Calu3 (cell line): ENCODE data around the gene NPIPA5. TPM values are rescaled to one million over a fixed set of nuclear protein-coding genes. Genes with fewer than 3 reads are reported as not detected.
"Not testable (repeated sequence)": the region's sequence is repeated elsewhere in the genome, so short reads cannot be mapped to it uniquely, and the experiment has no call there.

Experiments
- Bru-seq: library from RNA; stranded (reverse); fragments of 400-500 nt; gene quantifications from one replicate; lab custom pipeline; 2021; lab: Mats Ljungman, UMichigan
- BruChase-seq, 2 experiments: library from RNA; stranded (reverse); fragments of 400-500 nt; gene quantifications; one replicate each; lab custom pipeline; 2021; lab: Mats Ljungman, UMichigan
- BruUV-seq: library from RNA; stranded (reverse); fragments of 400-500 nt; replicated peaks from 2 replicates; lab custom pipeline; 2021; lab: Mats Ljungman, UMichigan
- CTCF ChIA-PET: fragments of 300-600 bp; sonication (Branson Sonifier 250); formaldehyde crosslinking; loops from one replicate; lab custom pipeline; 2022; ENCODE audit warnings: antibody characterized with exemption; lab: Charles Lee
- DNase-seq: peaks from one replicate; pipeline ENCODE4 v3.0.0; 2022
- H3K27ac Mint-ChIP-seq: one replicate; pipeline ENCODE4 v1.8.0; 2022; ENCODE audit warnings: mixed read lengths; ENCODE audit not compliant: unreplicated experiment
- H3K27me3 Mint-ChIP-seq: one replicate; pipeline ENCODE4 v1.8.0; 2022; ENCODE audit warnings: mixed read lengths; ENCODE audit not compliant: unreplicated experiment
- H3K36me3 Mint-ChIP-seq: one replicate; pipeline ENCODE4 v1.8.0; 2022; ENCODE audit warnings: mild to moderate bottlenecking, moderate library complexity, mixed read lengths; ENCODE audit not compliant: insufficient read depth, unreplicated experiment
- H3K4me1 Mint-ChIP-seq: one replicate; pipeline ENCODE4 v1.8.0; 2022; ENCODE audit warnings: mild to moderate bottlenecking, low read depth, mixed read lengths; ENCODE audit not compliant: unreplicated experiment
- H3K4me3 Mint-ChIP-seq: one replicate; pipeline ENCODE4 v1.8.0; 2022; ENCODE audit warnings: mild to moderate bottlenecking, low read depth, moderate library complexity, mixed read lengths; ENCODE audit not compliant: unreplicated experiment
- H3K9me3 Mint-ChIP-seq: one replicate; pipeline ENCODE4 v1.8.0; 2022; ENCODE audit warnings: low read depth, mixed read lengths; ENCODE audit not compliant: unreplicated experiment
- CTCF ChIP-seq: fragments of 200-600 bp; IDR thresholded peaks from one replicate; pipeline ENCODE4 v1.8.0; 2022; ENCODE audit warnings: antibody characterized with exemption; ENCODE audit not compliant: unreplicated experiment
- intact Hi-C: fragments of 100-400 bp; cut with micrococcal nuclease; formaldehyde crosslinking; loops from one replicate; pipeline ENCODE4 v1.10.0; 2022; ENCODE audit not compliant: unreplicated experiment
- long read RNA-seq: library from polyadenylated mRNA; stranded (forward); transcript quantifications from one replicate; pipeline ENCODE4 v2.0.0, GENCODE V29; 2022
- total RNA-seq: library from RNA; stranded (reverse); gene quantifications from 2 replicates; pipeline ENCODE4 v1.2.3, GENCODE V29; 2022

The NPIPA5 gene
- total RNA-seq (18.0 and 18.3 TPM in 2 replicates), Bru-seq, nascent RNA (percentile 25 among the genes with signal in this experiment), BruChase-seq, experiment 1, labeled RNA remaining after a 6-hour chase (percentile 45 among the genes with signal in this experiment), BruChase-seq, experiment 2, labeled RNA remaining after a 2-hour chase (percentile 39 among the genes with signal in this experiment)
- long read RNA-seq = 0 reads

DNA sequence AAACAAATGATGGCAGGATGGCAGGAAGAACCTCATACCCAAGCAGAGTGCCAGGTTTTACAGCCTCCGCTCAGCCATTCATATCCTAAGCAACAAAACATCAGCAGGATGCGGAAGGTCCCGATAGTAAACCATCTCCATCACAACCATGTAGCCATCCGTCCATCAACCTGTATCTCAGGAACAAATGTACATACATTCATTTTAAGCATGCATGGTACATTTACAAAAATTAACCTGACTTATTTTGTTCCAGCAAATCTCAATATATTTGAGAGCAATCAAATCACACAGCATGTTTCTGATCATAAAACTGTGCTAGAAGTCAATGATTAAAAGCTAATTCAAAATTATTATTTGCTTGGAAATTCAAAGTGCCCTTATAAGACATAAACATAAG, at the start of gene NPIPA5:
NPIPA5 (minus strand) TSS at position 101 of the 400 bp plus-strand sequence; CDS start at position 101, 0 bp downstream.
- CTCF ChIA-PET, H3K4me1 Mint-ChIP-seq, H3K27ac Mint-ChIP-seq, H3K9me3 Mint-ChIP-seq, BruUV-seq, DNase-seq, H3K4me3 Mint-ChIP-seq, H3K27me3 Mint-ChIP-seq, intact Hi-C loops, H3K36me3 Mint-ChIP-seq: not testable (repeated sequence)

DNA sequence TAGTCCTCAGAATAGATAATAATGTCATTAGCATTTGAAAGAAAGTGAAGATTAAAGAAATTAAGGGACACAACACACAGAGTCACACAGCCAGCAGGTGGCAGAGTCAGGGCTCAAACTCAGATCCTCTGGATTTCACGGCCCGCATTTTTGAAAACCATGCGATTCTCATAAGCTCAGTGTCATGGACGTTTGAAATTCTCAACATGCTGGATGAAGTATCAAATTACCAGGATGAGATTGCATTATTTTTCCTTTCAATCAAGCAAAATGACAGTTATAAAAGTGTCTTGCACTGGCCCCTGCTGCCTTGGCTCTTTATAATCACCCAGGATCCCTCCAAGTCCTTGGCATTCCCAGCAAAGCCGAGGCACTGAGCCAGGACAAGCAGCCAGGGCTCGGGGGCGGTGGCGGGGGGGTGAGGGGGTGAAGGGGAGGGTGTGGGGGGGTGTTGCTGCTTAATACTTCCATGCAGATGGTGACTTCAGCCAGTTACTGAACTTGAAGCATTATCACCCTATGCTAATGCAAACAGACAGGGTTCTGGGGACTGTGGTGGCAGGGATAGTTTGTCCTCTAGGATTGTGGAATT, 49.6 kb upstream of the NPIPA5 start:
- peak; percentile 60 for DNase-seq
- intact Hi-C loops = loop anchor here (2.0 to 10.0 kb wide), 2 partner anchors 39 to 277 kb away; no protein-coding TSS in a partner anchor

GRCh38 chr16:15426796-15427195, 48.7 kb upstream of the NPIPA5 start:
- Mint-ChIP-seq H3K4me3 (no peak overlapping the region), H3K27ac (no peak overlapping the region), H3K36me3 (no peaks in the 10 kb centered on the region), H3K9me3 (no peaks in the 10 kb centered on the region), H3K4me1 (no peaks in the 10 kb centered on the region), H3K27me3 (no peaks in the 10 kb centered on the region)
- DNase-seq = no peak
- no peak for TF ChIP-seq CTCF
- CTCF ChIA-PET = interaction anchor here (1.2 to 1.9 kb wide), 5 partner anchors 13 to 216 kb away, joined by 4 to 14 read pairs (median 6); partner anchors contain the start of gene MARF1
- BruUV-seq = no TSS peak
- intact Hi-C loops = loop anchor here (2.0 to 10.0 kb wide), 2 partner anchors 40 to 278 kb away; no protein-coding TSS in a partner anchor

More for the DNA sequence above, 49.6 kb upstream of the NPIPA5 start:
- Mint-ChIP-seq H3K27me3 (peaks cover under 1% of the 10 kb centered on the region), H3K36me3 (no peaks in the 10 kb centered on the region), H3K27ac (no peak overlapping the region), H3K4me3 (no peak overlapping the region), H3K9me3 (no peaks in the 10 kb centered on the region), H3K4me1 (no peaks in the 10 kb centered on the region)
- CTCF ChIA-PET = interaction anchor here (0.6 to 1.9 kb wide), 15 partner anchors 9 to 743 kb away, joined by 3 to 14 read pairs (median 4); partner anchors contain the start of gene MARF1
- no TSS peak for BruUV-seq
- peak; percentile 53 for TF ChIP-seq CTCF

GRCh38 chr16:15425861-15426260, 47.8 kb upstream of the NPIPA5 start:
- Mint-ChIP-seq H3K9me3 (no peaks in the 10 kb centered on the region), H3K4me1 (no peaks in the 10 kb centered on the region), H3K27me3 (no peaks in the 10 kb centered on the region), H3K27ac (no peak overlapping the region), H3K4me3 (no peak overlapping the region), H3K36me3 (no peaks in the 10 kb centered on the region)
- intact Hi-C loops = loop anchor here (2.0 to 10.0 kb wide), 2 partner anchors 41 to 279 kb away; no protein-coding TSS in a partner anchor
- TF ChIP-seq CTCF = no peak
- no peak for DNase-seq
- CTCF ChIA-PET = no interaction called here
- BruUV-seq = no TSS peak
